ENCODE results near the gene MLF1.
"Not testable (repeated sequence)": the region's sequence is repeated elsewhere in the genome, so short reads cannot be mapped to it uniquely, and the experiment has no call there.

DNA sequence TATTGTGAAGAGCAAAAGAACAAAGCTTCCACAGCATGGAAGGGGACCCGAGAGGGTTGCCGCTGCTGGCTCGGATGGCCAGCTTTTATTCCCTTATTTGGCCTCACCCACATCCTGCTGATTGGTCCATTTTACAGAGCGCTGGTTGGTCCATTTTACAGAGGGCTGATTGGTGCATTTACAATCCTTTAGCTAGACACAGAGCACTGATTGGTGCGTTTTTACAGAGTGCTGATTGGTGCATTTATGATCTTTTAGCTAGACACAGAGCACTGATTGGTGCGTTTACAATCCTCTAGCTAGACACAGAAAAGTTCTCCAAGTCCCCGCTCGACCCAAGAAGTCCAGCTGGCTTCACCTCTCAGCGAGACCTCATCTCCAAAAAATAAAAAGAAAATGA is 21.1 kb upstream of the MLF1 start:
- not testable (repeated sequence) for TF ChIP-seq CTCF (IDR thresholded peaks at IDR 0.05; ENCODE audit: insufficient read depth, low read length, poor library complexity, severe bottlenecking); EZH2phosphoT487 (conservative IDR thresholded peaks at IDR 0.05; ENCODE audit: low read length)
